ENCODE measurements around the gene LMAN1. TPM values are rescaled to one million over a fixed set of nuclear protein-coding genes. Genes with fewer than 3 reads are reported as not detected.

LMAN1 gene
- total and polyA plus RNA-seq, 2 experiments from 2014 or later = 111 to 134 TPM

DNA sequence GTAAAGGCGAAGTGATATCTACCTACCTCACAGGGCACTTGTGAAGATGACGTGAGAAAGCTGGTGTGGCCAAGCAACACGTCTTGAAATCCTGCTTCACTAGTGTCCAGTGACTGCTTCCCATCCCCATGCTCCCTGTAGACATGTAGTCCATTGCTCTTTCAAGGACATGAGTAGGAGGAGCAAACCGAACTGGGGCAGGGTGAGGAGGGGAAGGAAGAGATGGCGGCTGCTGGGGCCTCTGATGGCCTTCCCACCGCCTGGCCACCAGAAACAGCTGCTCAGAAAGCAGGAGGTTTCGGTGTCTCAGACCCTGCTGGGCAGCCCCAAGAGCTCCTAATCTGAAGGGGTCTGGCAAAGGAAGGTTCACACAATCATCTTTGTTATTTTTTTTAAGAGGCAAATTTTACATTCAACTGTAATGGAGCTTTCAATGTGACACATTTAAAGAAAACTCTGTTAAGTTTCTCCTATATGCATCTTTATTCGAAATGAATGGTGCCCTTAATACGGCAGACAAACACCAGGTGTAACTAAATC, 55.3 kb downstream of the LMAN1 start (continued):
- TF ChIP-seq, protein P1, sequence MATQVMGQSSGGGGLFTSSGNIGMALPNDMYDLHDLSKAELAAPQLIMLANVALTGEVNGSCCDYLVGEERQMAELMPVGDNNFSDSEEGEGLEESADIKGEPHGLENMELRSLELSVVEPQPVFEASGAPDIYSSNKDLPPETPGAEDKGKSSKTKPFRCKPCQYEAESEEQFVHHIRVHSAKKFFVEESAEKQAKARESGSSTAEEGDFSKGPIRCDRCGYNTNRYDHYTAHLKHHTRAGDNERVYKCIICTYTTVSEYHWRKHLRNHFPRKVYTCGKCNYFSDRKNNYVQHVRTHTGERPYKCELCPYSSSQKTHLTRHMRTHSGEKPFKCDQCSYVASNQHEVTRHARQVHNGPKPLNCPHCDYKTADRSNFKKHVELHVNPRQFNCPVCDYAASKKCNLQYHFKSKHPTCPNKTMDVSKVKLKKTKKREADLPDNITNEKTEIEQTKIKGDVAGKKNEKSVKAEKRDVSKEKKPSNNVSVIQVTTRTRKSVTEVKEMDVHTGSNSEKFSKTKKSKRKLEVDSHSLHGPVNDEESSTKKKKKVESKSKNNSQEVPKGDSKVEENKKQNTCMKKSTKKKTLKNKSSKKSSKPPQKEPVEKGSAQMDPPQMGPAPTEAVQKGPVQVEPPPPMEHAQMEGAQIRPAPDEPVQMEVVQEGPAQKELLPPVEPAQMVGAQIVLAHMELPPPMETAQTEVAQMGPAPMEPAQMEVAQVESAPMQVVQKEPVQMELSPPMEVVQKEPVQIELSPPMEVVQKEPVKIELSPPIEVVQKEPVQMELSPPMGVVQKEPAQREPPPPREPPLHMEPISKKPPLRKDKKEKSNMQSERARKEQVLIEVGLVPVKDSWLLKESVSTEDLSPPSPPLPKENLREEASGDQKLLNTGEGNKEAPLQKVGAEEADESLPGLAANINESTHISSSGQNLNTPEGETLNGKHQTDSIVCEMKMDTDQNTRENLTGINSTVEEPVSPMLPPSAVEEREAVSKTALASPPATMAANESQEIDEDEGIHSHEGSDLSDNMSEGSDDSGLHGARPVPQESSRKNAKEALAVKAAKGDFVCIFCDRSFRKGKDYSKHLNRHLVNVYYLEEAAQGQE (IDR thresholded peaks at IDR 0.05; ENCODE audit: unreplicated experiment) = no peak
- TF ChIP-seq POLR2AphosphoS5 (IDR thresholded peaks at IDR 0.05; ENCODE audit: low read depth) = no peak
- TF ChIP-seq, protein P2, sequence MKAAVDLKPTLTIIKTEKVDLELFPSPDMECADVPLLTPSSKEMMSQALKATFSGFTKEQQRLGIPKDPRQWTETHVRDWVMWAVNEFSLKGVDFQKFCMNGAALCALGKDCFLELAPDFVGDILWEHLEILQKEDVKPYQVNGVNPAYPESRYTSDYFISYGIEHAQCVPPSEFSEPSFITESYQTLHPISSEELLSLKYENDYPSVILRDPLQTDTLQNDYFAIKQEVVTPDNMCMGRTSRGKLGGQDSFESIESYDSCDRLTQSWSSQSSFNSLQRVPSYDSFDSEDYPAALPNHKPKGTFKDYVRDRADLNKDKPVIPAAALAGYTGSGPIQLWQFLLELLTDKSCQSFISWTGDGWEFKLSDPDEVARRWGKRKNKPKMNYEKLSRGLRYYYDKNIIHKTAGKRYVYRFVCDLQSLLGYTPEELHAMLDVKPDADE (IDR thresholded peaks at IDR 0.05) = no peak
- TF ChIP-seq CREB1 (CRISPR knock-in tag; IDR thresholded peaks at IDR 0.05; ENCODE audit: low read depth) = no peak
- TF ChIP-seq NANOG (IDR thresholded peaks at IDR 0.05; ENCODE audit: borderline replicate concordance) = no peak
- TF ChIP-seq JUNB (IDR thresholded peaks at IDR 0.05; ENCODE audit: unreplicated experiment) = no peak
- no peak for TF ChIP-seq STAT1 (IDR thresholded peaks at IDR 0.05; ENCODE audit: unreplicated experiment)

DNA sequence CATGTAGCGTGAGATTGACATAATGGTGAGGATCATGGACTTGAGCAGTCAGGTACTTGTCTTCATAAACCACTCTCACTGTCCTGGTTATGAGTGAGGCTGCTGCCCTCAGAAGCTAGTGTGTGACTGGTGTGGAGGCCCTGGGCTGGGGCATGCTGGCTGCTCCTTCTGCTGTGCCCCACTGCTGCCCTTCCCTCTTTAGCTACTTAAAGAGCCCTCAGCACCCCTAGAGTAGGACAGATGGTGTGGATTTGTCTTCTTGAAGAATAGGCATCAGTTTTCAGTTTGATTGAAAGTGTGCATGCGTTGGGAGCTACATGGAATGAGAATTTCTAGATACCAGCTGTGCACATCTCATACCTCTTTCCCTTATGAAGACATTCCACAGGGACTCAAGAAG, 56.1 kb downstream of the LMAN1 start:
- Histone ChIP-seq H3K9me2 (ENCODE audit: insufficient read depth) (no peaks in the 10 kb centered on the region), H3K27me3 (ENCODE audit: insufficient read depth) (no peaks in the 10 kb centered on the region), H3K4me3 (no peak overlapping the region), H3K79me2 (replicated peaks; ENCODE audit: insufficient read depth) (no peaks in the 10 kb centered on the region), H3K36me3 (ENCODE audit: insufficient read depth) (no peaks in the 10 kb centered on the region), H3K27ac (ENCODE audit: low read depth) (no peak overlapping the region), H3K4me2 (no peak overlapping the region), H2AFZ (no peak overlapping the region), H3K4me1 (ENCODE audit: insufficient read depth) (no peaks in the 10 kb centered on the region), H3F3A (replicated peaks; ENCODE audit: low read depth) (no peaks in the 10 kb centered on the region), H4K20me1 (replicated peaks; ENCODE audit: insufficient read depth) (no peaks in the 10 kb centered on the region)
- no peak for DNase-seq (ENCODE audit: low spot score)
- ATAC-seq = no peak
- no peaks in the 10 kb centered on the region for H3K27me3 Mint-ChIP-seq (ENCODE audit: insufficient read depth, low read depth, poor library complexity)
- no peak overlapping the region for H3K27ac Mint-ChIP-seq
- no peaks in the 10 kb centered on the region for H3K36me3 Mint-ChIP-seq (ENCODE audit: low read depth)
- H3K4me3 Mint-ChIP-seq = no peak overlapping the region
- no peaks in the 10 kb centered on the region for H3K4me1 Mint-ChIP-seq
- H3K9me3 Mint-ChIP-seq = no peaks in the 10 kb centered on the region
- TF ChIP-seq, protein P2 (IDR thresholded peaks at IDR 0.05) = no peak
- TF ChIP-seq, protein P3, sequence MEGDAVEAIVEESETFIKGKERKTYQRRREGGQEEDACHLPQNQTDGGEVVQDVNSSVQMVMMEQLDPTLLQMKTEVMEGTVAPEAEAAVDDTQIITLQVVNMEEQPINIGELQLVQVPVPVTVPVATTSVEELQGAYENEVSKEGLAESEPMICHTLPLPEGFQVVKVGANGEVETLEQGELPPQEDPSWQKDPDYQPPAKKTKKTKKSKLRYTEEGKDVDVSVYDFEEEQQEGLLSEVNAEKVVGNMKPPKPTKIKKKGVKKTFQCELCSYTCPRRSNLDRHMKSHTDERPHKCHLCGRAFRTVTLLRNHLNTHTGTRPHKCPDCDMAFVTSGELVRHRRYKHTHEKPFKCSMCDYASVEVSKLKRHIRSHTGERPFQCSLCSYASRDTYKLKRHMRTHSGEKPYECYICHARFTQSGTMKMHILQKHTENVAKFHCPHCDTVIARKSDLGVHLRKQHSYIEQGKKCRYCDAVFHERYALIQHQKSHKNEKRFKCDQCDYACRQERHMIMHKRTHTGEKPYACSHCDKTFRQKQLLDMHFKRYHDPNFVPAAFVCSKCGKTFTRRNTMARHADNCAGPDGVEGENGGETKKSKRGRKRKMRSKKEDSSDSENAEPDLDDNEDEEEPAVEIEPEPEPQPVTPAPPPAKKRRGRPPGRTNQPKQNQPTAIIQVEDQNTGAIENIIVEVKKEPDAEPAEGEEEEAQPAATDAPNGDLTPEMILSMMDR (conservative IDR thresholded peaks at IDR 0.05; ENCODE audit: low read depth in 2 of 2) = no peak
- TF ChIP-seq EZH2phosphoT487 (IDR thresholded peaks at IDR 0.05; ENCODE audit: unreplicated experiment) (no peak), ZNF331 (CRISPR knock-in tag; IDR thresholded peaks at IDR 0.05; ENCODE audit: low read depth) (no peak), JUNB (IDR thresholded peaks at IDR 0.05; ENCODE audit: unreplicated experiment) (no peak), NANOG (IDR thresholded peaks at IDR 0.05; ENCODE audit: borderline replicate concordance) (no peak), CREB1 (CRISPR knock-in tag; IDR thresholded peaks at IDR 0.05; ENCODE audit: low read depth) (no peak)
- TF ChIP-seq, protein P4, sequence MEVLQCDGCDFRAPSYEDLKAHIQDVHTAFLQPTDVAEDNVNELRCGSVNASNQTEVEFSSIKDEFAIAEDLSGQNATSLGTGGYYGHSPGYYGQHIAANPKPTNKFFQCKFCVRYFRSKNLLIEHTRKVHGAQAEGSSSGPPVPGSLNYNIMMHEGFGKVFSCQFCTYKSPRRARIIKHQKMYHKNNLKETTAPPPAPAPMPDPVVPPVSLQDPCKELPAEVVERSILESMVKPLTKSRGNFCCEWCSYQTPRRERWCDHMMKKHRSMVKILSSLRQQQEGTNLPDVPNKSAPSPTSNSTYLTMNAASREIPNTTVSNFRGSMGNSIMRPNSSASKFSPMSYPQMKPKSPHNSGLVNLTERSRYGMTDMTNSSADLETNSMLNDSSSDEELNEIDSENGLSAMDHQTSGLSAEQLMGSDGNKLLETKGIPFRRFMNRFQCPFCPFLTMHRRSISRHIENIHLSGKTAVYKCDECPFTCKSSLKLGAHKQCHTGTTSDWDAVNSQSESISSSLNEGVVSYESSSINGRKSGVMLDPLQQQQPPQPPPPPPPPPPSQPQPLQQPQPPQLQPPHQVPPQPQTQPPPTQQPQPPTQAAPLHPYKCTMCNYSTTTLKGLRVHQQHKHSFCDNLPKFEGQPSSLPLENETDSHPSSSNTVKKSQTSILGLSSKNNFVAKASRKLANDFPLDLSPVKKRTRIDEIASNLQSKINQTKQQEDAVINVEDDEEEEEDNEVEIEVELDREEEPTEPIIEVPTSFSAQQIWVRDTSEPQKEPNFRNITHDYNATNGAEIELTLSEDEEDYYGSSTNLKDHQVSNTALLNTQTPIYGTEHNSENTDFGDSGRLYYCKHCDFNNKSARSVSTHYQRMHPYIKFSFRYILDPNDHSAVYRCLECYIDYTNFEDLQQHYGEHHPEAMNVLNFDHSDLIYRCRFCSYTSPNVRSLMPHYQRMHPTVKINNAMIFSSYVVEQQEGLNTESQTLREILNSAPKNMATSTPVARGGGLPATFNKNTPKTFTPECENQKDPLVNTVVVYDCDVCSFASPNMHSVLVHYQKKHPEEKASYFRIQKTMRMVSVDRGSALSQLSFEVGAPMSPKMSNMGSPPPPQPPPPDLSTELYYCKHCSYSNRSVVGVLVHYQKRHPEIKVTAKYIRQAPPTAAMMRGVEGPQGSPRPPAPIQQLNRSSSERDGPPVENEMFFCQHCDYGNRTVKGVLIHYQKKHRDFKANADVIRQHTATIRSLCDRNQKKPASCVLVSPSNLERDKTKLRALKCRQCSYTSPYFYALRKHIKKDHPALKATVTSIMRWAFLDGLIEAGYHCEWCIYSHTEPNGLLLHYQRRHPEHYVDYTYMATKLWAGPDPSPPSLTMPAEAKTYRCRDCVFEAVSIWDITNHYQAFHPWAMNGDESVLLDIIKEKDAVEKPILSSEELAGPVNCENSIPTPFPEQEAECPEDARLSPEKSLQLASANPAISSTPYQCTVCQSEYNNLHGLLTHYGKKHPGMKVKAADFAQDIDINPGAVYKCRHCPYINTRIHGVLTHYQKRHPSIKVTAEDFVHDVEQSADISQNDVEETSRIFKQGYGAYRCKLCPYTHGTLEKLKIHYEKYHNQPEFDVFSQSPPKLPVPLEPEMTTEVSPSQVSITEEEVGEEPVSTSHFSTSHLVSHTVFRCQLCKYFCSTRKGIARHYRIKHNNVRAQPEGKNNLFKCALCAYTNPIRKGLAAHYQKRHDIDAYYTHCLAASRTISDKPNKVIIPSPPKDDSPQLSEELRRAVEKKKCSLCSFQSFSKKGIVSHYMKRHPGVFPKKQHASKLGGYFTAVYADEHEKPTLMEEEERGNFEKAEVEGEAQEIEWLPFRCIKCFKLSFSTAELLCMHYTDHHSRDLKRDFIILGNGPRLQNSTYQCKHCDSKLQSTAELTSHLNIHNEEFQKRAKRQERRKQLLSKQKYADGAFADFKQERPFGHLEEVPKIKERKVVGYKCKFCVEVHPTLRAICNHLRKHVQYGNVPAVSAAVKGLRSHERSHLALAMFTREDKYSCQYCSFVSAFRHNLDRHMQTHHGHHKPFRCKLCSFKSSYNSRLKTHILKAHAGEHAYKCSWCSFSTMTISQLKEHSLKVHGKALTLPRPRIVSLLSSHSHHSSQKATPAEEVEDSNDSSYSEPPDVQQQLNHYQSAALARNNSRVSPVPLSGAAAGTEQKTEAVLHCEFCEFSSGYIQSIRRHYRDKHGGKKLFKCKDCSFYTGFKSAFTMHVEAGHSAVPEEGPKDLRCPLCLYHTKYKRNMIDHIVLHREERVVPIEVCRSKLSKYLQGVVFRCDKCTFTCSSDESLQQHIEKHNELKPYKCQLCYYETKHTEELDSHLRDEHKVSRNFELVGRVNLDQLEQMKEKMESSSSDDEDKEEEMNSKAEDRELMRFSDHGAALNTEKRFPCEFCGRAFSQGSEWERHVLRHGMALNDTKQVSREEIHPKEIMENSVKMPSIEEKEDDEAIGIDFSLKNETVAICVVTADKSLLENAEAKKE (CRISPR knock-in tag; IDR thresholded peaks at IDR 0.05) = no peak
